Muscle layer of colon (tissue), 2 donors: Measurements from ENCODE around the gene DDHD1.
"Not testable (repeated sequence)": the region's sequence is repeated elsewhere in the genome, so short reads cannot be mapped to it uniquely, and the experiment has no call there.

ENCODE experiments used
- H3K27ac ChIP-seq: one replicate; pipeline ENCODE4 v1.7.0; 2013; ENCODE audit warnings: low read depth, mild to moderate bottlenecking, low read length, moderate library complexity
- H3K27me3 ChIP-seq, 2 donors: one replicate each; pipeline ENCODE4 v1.7.0; 2013; ENCODE audit warnings: low read length in 2 of 2, mild to moderate bottlenecking in 2 of 2; ENCODE audit not compliant: insufficient read depth in 2 of 2, control insufficient read depth in 1 of 2
- H3K36me3 ChIP-seq: one replicate; pipeline ENCODE4 v1.7.0; 2013; ENCODE audit warnings: mild to moderate bottlenecking, low read length; ENCODE audit not compliant: insufficient read depth
- H3K4me1 ChIP-seq: one replicate; pipeline ENCODE4 v1.7.0; 2013; ENCODE audit warnings: mild to moderate bottlenecking, low read length; ENCODE audit not compliant: insufficient read depth
- H3K4me3 ChIP-seq, 2 donors: one replicate each; pipeline ENCODE4 v1.7.0; 2013; ENCODE audit warnings: low read length in 2 of 2, low read depth in 1 of 2, mild to moderate bottlenecking in 1 of 2, moderate library complexity in 1 of 2
- H3K9ac ChIP-seq: one replicate; pipeline ENCODE4 v1.7.0; 2013; ENCODE audit warnings: low read length
- H3K9me3 ChIP-seq: one replicate; pipeline ENCODE4 v1.7.0; 2013; ENCODE audit warnings: mild to moderate bottlenecking, low read length
- donor health status: abdominal sarcoma.
- donor health status: Adenocarcinoma of cecum.

DDHD1 gene

DNA sequence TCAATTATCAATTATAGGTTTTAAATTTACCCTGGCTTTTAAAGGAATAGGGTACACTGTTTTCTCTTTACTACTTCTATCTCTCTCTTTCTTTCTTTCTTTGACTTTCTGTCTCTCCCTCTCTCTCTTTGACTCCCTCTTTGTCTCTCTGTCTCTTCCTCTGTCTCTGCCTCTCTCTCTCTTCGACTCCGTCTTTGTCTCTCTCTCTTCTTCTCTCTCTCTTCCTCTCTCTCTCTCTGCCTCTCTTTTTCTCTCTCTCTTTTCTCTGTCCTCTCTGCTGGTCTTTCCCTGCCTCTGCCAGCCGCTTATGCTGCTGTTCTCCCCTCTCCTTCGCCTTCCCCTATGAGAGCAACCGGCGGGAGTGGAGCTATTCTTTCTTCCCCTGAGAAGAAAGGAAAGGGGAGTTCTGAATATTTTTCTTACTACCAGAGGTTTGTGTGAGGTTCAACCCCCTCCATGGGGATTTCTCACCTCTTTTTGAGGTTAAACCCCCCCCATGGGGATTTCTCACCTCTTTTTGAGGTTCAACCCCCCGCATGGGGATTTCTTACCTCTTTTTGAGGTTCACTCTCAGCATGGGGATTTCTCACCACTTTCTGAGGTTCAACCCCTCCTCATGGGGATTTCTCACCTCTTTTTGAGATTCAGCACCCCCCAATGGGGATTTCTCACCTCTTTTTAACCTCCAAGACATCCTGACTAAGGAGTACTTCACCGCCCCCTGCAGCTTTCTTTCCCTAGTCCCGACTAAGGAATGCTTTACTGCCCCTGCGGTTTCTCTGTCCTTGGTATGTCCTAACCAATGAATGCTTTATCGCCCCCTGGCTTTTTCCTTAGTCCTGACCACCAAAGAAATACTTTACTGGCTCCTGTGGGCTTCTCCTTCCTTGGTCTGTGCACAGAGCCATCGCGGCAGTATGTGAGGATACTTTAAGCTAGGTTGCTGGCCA lies 27.4 kb upstream of the DDHD1 start:
- no peak overlapping the region for H3K27ac ChIP-seq
- no peaks in the 10 kb centered on the region for H3K27me3 ChIP-seq
- H3K4me3 ChIP-seq: no peak overlapping the region
- H3K9ac ChIP-seq: no peak overlapping the region
- H3K36me3 ChIP-seq: no peaks in the 10 kb centered on the region
- no peaks in the 10 kb centered on the region for H3K4me1 ChIP-seq
- H3K9me3 ChIP-seq: no peaks in the 10 kb centered on the region

DNA sequence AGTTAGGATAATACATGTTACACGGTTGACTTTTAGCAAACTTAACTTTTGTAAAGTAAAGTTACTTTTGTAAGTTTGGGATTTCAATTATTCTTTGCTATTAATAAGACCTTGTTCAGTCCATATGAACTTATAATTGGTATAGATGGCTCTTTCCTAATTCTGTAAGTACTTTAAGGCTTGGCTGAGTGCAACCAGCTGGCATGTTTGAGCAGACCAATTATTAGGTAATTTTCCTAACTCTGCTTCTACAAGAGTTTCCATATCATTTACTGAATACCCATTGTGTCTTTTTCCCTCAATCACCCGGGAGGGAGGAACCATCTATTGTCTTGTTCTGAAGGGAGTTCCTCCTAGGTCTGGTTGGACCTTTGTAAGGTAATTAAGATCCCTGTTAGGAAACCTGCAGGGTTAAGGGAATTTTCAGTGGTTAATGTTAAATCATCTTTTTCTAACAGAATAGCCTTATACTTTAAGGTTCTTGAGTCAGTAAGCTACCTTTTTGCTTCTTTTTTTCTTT lies 26.4 kb upstream of the DDHD1 start:
- not testable (repeated sequence) for H3K9ac ChIP-seq, H3K27me3 ChIP-seq, H3K4me1 ChIP-seq, H3K4me3 ChIP-seq, H3K36me3 ChIP-seq, H3K27ac ChIP-seq, H3K9me3 ChIP-seq

DNA sequence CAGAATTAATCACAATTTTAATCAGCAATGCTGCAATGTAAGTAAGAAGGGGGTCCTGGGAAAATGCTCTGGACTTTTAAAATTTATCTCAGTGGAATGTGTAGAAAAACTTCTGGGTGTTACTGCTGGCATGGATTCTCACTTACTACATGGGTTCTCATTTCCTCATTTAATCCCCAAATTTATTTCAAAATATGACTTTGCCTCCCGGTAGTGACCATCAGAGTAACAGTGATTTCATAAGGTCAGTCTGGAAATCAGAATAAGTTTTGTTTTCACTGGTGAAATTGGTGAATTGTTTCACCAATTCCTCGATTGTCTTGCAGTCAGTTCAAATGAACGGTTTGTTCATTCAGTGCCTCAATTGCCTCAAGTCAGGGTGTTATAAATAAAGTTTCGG lies 22.3 kb upstream of the DDHD1 start:
- H3K4me3 ChIP-seq: no peak overlapping the region
- no peaks in the 10 kb centered on the region for H3K4me1 ChIP-seq
- no peak overlapping the region for H3K9ac ChIP-seq
- no peaks in the 10 kb centered on the region for H3K36me3 ChIP-seq
- no peak overlapping the region for H3K27ac ChIP-seq
- no peaks in the 10 kb centered on the region for H3K9me3 ChIP-seq
- H3K27me3 ChIP-seq: no peaks in the 10 kb centered on the region

DNA sequence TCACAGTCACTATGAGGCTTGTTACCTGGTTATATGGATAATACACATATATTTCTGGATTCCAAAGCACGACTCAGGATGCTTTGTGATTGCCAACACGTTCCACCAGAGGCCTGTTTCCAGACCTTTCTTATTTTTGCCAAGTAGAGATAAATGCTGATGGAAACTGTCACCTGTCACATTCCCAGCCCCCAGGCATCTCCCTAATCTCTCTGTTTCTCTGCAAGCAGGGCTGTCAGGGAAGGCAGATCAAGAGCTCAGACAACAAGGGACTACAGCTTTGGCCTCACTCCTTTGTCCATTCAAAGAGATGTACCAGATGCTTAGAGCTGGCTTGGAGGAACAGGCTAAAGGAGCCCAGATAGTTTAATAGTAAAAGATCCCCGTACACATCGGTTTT lies 21.8 kb upstream of the DDHD1 start:
- no peaks in the 10 kb centered on the region for H3K36me3 ChIP-seq
- H3K9ac ChIP-seq: no peak overlapping the region
- H3K27ac ChIP-seq: no peak overlapping the region
- no peaks in the 10 kb centered on the region for H3K27me3 ChIP-seq
- H3K4me1 ChIP-seq: no peaks in the 10 kb centered on the region
- no peak overlapping the region for H3K4me3 ChIP-seq
- no peaks in the 10 kb centered on the region for H3K9me3 ChIP-seq

DNA sequence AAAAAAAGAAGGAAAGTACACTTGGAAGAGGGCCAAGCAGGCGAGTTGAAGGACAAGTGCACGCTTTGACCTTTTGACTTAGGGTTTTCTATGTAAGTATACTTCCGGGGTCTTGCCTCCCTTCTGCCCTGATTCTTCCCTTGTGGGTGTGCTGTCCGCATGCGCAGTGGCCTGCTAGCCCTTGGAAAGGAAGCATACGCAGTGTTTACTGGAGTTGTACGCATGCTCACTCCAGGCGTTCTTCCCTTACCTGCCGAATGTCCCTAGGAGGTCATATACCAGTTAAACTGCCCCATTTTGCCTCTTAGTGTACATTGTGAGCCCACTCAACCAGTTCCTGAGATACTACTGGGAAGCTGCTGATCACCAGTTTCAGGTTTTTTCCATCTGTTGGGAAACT lies 15.7 kb upstream of the DDHD1 start:
- no peaks in the 10 kb centered on the region for H3K9me3 ChIP-seq
- no peaks in the 10 kb centered on the region for H3K27me3 ChIP-seq
- H3K4me3 ChIP-seq: no peak overlapping the region
- no peak overlapping the region for H3K27ac ChIP-seq
- no peaks in the 10 kb centered on the region for H3K36me3 ChIP-seq
- no peaks in the 10 kb centered on the region for H3K4me1 ChIP-seq
- no peak overlapping the region for H3K9ac ChIP-seq

DNA sequence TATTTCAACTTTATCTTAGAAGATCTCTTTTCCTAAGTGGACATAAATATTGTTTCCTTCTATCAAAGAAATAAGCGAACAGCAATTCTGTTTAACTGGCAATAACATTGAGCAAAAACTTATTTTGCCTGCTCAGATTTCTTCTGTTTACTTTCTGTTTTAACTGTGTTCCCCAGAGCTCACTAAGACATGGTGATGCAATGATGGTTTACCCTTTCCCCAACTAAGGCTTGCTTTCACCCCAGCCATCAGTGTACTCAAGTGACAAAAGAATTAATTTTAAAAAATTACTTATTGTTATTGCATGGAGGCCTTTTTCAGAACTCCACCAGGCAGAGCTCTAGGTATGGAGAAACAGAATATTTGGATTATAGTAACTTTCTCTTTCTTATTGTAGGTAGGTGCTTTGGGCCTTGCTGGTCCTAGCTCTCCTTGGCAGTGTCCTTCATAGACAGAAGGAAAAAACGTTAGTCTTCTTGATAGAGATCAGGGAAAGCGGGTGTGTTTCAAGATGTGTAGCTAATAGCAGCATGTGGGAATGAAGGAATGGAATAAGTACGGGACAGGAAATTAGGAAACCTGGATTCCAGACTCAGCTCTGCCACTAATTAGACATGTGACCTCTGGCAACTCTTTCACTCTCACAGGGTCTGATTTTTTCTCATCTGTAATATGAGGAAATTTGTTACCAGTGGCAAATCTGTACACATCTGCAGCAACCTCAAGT lies 14.6 kb upstream of the DDHD1 start:
- H3K9me3 ChIP-seq: no peaks in the 10 kb centered on the region
- H3K4me1 ChIP-seq: no peaks in the 10 kb centered on the region
- H3K36me3 ChIP-seq: no peaks in the 10 kb centered on the region
- no peaks in the 10 kb centered on the region for H3K27me3 ChIP-seq
- H3K27ac ChIP-seq: no peak overlapping the region
- no peak overlapping the region for H3K9ac ChIP-seq
- no peak overlapping the region for H3K4me3 ChIP-seq

DNA sequence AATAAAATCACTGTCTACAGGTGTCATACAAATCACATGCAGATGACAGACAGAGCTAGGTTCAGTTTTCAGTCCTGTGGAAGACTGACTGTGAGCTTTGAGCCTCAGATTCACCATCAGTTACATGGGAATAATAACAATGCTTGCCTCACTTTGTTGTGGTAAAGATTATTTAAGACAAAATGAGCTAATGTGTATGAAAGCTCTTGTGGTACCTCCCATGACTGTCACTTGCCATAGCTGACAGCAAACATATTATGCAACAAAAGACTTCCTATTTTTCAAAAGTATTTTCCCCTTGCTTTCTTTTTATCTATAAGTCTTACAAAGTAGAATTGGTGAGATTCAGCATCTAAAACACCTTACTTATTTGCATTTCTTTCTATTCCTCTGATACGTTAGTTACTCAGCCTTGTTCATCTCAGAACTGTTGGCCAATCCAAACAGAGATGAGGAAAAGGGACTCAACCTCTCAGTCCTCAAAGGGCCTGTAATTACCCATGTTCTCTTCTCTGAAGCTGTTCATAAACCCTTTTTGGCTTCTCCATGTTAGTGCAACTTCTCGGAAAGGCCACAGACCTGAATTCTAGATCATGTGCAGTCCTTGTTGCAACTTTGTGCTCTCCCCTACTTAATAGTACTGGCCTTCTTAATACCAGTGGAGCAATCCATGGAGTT lies 8.8 kb upstream of the DDHD1 start:
- no peaks in the 10 kb centered on the region for H3K36me3 ChIP-seq
- H3K4me1 ChIP-seq: no peaks in the 10 kb centered on the region
- H3K9ac ChIP-seq: no peak overlapping the region
- H3K4me3 ChIP-seq: no peak overlapping the region
- no peaks in the 10 kb centered on the region for H3K27me3 ChIP-seq
- no peaks in the 10 kb centered on the region for H3K9me3 ChIP-seq
- H3K27ac ChIP-seq: no peak overlapping the region

DNA sequence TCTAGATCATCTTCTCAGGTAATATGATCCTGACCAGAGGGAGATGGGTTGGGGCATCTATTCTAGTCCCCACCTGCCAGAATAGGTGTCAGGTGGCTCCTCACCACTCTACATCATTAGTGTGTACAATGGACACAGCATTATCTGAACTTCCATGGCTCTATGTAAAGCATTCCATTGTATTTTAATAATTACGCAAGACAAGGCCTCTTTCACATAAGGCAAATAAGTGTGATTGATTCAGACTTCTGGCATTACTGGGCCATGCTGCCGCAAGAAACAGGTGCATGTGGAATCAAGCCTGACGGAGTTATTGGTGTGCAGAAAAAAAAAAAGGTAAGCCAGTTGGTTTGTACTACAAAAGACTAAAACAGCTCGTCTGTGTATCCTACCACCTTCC lies 3.1 kb upstream of the DDHD1 start:
- no peak overlapping the region for H3K9ac ChIP-seq
- H3K4me3 ChIP-seq: no peak overlapping the region
- no peaks in the 10 kb centered on the region for H3K9me3 ChIP-seq
- H3K4me1 ChIP-seq: no peaks in the 10 kb centered on the region
- no peaks in the 10 kb centered on the region for H3K27me3 ChIP-seq
- no peaks in the 10 kb centered on the region for H3K36me3 ChIP-seq
- no peak overlapping the region for H3K27ac ChIP-seq

DNA sequence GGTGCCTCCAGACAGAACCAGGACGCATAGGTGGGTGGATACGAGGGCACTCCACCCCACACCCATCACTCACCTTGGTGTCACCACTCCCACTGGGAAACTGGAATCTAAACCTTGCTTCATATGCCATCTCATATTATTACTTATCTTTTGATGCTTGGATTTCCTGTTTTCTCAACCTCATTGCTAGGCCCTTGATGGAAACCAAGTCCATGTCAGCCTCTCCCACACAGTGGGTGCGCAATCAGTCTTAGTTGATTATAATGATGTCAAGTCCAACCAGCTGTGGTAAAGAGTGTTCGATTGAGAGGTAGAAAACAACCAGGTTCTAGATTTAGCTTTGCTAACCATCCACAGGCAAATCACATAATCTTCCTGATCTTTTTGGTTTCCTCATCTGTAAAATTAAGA lies 584 bp upstream of the DDHD1 start:
- Histone ChIP-seq H3K9me3 (no peaks in the 10 kb centered on the region), H3K36me3 (no peaks in the 10 kb centered on the region), H3K4me3 (peak overlapping the region; percentile 75 to 83), H3K27me3 (no peaks in the 10 kb centered on the region), H3K27ac (peak overlapping the region; percentile 65), H3K4me1 (peaks cover 4% of the 10 kb centered on the region), H3K9ac (no peak overlapping the region)

DNA sequence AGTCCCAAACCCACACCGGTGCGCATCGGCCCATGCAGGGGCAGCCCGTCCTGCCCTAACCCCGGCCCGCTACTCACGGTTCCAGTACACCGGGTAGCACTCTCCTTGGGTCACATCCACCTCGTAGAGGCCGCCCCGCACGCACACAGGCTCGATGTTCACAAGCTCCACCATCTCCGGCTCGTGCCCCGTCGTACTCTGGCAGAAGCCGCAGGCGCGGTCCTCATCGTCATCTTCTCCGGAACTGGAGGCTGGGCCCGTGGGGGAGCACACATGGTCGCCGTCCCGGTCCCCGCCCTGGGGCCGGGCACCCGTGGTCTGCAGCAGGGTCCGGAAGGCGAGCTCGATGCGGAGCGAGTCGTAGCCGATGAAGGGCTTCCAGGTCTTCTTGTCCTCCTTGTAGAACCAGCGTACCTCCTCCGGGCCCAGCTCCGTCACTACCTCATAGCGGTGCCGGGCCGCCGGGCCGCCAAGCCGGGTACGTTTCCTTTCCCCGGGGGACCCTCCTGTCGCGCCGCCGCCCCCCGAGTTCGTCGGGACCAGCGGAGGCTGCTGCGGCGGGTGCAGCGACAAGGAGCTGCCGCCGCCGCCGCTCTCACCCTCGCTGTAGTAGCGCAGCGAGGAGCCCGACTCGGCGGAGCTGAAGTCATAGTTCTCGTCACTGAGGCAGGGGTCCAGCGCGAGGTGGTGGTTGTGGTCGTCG lies 788 bp downstream of the DDHD1 start:
- peak overlapping the region; percentile 86 for H3K27ac ChIP-seq
- H3K4me1 ChIP-seq: peaks cover 4% of the 10 kb centered on the region
- H3K4me3 ChIP-seq: peak overlapping the region; percentile 75 to 83
- no peaks in the 10 kb centered on the region for H3K27me3 ChIP-seq
- no peaks in the 10 kb centered on the region for H3K36me3 ChIP-seq
- peak overlapping the region; percentile 60 for H3K9ac ChIP-seq
- H3K9me3 ChIP-seq: no peaks in the 10 kb centered on the region
